HTERT RPE-1 (cell line): ENCODE data around the gene SYCP1.
"Not testable (repeated sequence)": the region's sequence is repeated elsewhere in the genome, so short reads cannot be mapped to it uniquely, and the experiment has no call there.

Experiments used
- in situ Hi-C: fragments of 300-500 bp; cut with MboI; formaldehyde crosslinking; loops from 4 replicates; pipeline ENCODE4 v1.14.3; 2020; ENCODE audit warnings: low sequenced_read_pairs

The SYCP1 gene

GRCh38 chr1:114854693-114855320 lies at the start of gene SYCP1:
SYCP1 (plus strand) TSS chr1:114854863; CDS start chr1:114855465, 602 bp downstream.
- in situ Hi-C loops: no loop called here

- in situ Hi-C loops: no loop called here
Observed at GRCh38 chr1:114819869-114820268, 34.8 kb upstream of the SYCP1 start.

GRCh38 chr1:114820392-114820791 lies 34.3 kb upstream of the SYCP1 start:
- in situ Hi-C loops: no loop called here

- in situ Hi-C loops: no loop called here
Observed at GRCh38 chr1:114821978-114822377, 32.7 kb upstream of the SYCP1 start.

GRCh38 chr1:114828251-114828650 lies 26.4 kb upstream of the SYCP1 start:
- in situ Hi-C loops: no loop called here

- in situ Hi-C loops: not testable (repeated sequence)
Observed at GRCh38 chr1:114830075-114830474, 24.6 kb upstream of the SYCP1 start.

- in situ Hi-C loops: no loop called here
Observed at GRCh38 chr1:114831276-114831994, 23.2 kb upstream of the SYCP1 start.

GRCh38 chr1:114832057-114832456 lies 22.6 kb upstream of the SYCP1 start:
- in situ Hi-C loops: no loop called here

- in situ Hi-C loops: no loop called here
Observed at GRCh38 chr1:114833421-114833820, 21.2 kb upstream of the SYCP1 start.

- in situ Hi-C loops: no loop called here
Observed at GRCh38 chr1:114844270-114844669, 10.4 kb upstream of the SYCP1 start.

GRCh38 chr1:114853584-114853983 lies 1.1 kb upstream of the SYCP1 start:
- in situ Hi-C loops: no loop called here

GRCh38 chr1:114861384-114861783 lies 6.7 kb downstream of the SYCP1 start:
- in situ Hi-C loops: no loop called here

GRCh38 chr1:114892194-114892918 lies 37.7 kb downstream of the SYCP1 start:
- in situ Hi-C loops: no loop called here

- in situ Hi-C loops: no loop called here
Observed at GRCh38 chr1:114896795-114897194, 42.1 kb downstream of the SYCP1 start.

- in situ Hi-C loops: no loop called here
Observed at GRCh38 chr1:114901814-114902213, 47.2 kb downstream of the SYCP1 start.

GRCh38 chr1:114902343-114902742 lies 47.7 kb downstream of the SYCP1 start:
- in situ Hi-C loops: no loop called here

- in situ Hi-C loops: no loop called here
Observed at GRCh38 chr1:114903480-114903879, 48.8 kb downstream of the SYCP1 start.

- in situ Hi-C loops: not testable (repeated sequence)
Observed at GRCh38 chr1:114915720-114916119, 61.1 kb downstream of the SYCP1 start.

- in situ Hi-C loops: no loop called here
Observed at GRCh38 chr1:114926607-114927006, 71.9 kb downstream of the SYCP1 start.

GRCh38 chr1:114927401-114927800 lies 72.7 kb downstream of the SYCP1 start:
- in situ Hi-C loops: no loop called here

GRCh38 chr1:114956570-114956969 lies 101.9 kb downstream of the SYCP1 start:
- in situ Hi-C loops: no loop called here

- in situ Hi-C loops: no loop called here
Observed at GRCh38 chr1:114959423-114959822, 104.8 kb downstream of the SYCP1 start.
